PC-9 (cell line): ENCODE measurements around the gene VEGFB.

Source experiments
- EZH2 ChIP-seq: fragments of 200-600 bp; sonication (generic); IDR thresholded peaks from 2 replicates; pipeline ENCODE4 v1.8.0; 2017; ENCODE audit warnings: antibody characterized with exemption, low read depth
- TF ChIP-seq, protein P1 (sequence below): fragments of 200-600 bp; sonication (generic); conservative IDR thresholded peaks from 2 replicates; pipeline ENCODE4 v1.6.1; 2017; ENCODE audit warnings: mixed run types, antibody characterized with exemption, mild to moderate bottlenecking, moderate library complexity

DNA sequence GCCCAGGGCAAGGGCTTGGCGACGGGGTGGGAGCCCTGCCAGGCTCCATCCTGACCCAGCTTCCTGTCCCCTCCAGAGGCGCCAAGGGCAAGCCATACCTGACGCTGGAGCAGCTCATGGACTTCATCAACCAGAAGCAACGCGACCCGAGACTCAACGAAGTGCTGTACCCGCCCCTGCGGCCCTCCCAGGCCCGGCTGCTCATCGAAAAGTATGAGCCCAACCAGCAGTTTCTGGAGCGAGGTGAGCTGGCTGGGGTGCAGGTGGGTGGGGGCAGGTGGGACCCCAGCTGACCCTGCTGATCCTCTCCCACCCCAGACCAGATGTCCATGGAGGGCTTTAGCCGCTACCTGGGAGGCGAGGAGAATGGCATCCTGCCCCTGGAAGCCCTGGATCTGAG, 21.9 kb downstream of the VEGFB start:
- TF ChIP-seq, protein P1, sequence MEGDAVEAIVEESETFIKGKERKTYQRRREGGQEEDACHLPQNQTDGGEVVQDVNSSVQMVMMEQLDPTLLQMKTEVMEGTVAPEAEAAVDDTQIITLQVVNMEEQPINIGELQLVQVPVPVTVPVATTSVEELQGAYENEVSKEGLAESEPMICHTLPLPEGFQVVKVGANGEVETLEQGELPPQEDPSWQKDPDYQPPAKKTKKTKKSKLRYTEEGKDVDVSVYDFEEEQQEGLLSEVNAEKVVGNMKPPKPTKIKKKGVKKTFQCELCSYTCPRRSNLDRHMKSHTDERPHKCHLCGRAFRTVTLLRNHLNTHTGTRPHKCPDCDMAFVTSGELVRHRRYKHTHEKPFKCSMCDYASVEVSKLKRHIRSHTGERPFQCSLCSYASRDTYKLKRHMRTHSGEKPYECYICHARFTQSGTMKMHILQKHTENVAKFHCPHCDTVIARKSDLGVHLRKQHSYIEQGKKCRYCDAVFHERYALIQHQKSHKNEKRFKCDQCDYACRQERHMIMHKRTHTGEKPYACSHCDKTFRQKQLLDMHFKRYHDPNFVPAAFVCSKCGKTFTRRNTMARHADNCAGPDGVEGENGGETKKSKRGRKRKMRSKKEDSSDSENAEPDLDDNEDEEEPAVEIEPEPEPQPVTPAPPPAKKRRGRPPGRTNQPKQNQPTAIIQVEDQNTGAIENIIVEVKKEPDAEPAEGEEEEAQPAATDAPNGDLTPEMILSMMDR: no peak
- TF ChIP-seq EZH2: no peak
